ENCODE data around the gene NCAM1.

NCAM1 gene

DNA sequence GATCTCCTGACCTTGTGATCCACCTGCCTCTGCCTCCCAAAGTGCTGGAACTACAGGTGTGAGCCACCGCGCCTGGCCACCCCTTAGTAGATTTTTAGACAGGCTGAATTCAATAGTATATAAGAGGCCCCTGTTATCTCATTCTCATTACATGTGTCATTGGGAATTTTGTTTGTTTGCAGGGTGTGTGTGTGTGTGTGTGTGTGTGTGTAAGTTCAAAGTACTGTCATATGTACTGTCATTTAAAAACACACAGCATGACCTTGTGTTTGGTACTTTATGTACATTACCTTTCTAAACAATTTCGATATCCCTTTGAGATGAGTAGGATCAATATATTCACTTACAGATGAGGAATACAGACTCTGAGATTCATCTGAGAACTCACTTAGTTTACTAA is 234.5 kb downstream of the NCAM1 start:
- TF ChIP-seq, protein P1, sequence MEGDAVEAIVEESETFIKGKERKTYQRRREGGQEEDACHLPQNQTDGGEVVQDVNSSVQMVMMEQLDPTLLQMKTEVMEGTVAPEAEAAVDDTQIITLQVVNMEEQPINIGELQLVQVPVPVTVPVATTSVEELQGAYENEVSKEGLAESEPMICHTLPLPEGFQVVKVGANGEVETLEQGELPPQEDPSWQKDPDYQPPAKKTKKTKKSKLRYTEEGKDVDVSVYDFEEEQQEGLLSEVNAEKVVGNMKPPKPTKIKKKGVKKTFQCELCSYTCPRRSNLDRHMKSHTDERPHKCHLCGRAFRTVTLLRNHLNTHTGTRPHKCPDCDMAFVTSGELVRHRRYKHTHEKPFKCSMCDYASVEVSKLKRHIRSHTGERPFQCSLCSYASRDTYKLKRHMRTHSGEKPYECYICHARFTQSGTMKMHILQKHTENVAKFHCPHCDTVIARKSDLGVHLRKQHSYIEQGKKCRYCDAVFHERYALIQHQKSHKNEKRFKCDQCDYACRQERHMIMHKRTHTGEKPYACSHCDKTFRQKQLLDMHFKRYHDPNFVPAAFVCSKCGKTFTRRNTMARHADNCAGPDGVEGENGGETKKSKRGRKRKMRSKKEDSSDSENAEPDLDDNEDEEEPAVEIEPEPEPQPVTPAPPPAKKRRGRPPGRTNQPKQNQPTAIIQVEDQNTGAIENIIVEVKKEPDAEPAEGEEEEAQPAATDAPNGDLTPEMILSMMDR (IDR thresholded peaks at IDR 0.05; ENCODE audit: low read depth, low read length), result no peak
- no peaks in the 10 kb centered on the region for H3K27me3 ChIP-seq (ENCODE audit: insufficient read depth, low read depth, severe bottlenecking)
- no peak overlapping the region for H3K27ac ChIP-seq
- no peaks in the 10 kb centered on the region for H3K36me3 ChIP-seq
- no peak for DNase-seq
- no peaks in the 10 kb centered on the region for H3K9me3 ChIP-seq (ENCODE audit: severe bottlenecking)
- H3K4me3 ChIP-seq (ENCODE audit: low read depth, low read length), result no peak overlapping the region

DNA sequence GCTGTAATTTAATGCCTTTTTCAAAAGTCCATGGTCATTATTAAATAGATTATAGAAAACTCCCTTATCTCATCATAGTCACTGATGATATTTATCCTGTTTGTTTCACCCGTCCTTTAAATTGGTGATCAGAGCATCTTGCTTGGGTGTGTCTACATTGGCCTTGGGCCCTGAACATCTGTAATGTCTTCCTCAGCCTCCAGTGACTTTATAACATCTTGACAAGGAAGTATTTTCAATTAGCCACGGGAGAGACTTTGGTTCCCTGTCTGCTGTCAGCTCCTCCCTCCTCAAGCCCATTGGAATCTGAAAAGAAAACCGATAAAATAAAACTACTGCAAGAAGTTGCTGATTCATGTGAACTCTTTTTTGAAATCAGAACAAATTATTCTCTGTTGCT is 236.2 kb downstream of the NCAM1 start:
- TF ChIP-seq, protein P1 (IDR thresholded peaks at IDR 0.05; ENCODE audit: low read depth, low read length), result no peak
- Histone ChIP-seq H3K36me3 (no peaks in the 10 kb centered on the region), H3K27ac (no peak overlapping the region), H3K9me3 (ENCODE audit: severe bottlenecking) (no peaks in the 10 kb centered on the region), H3K4me3 (ENCODE audit: low read depth, low read length) (no peak overlapping the region), H3K27me3 (ENCODE audit: insufficient read depth, low read depth, severe bottlenecking) (no peaks in the 10 kb centered on the region)
- DNase-seq, result no peak

DNA sequence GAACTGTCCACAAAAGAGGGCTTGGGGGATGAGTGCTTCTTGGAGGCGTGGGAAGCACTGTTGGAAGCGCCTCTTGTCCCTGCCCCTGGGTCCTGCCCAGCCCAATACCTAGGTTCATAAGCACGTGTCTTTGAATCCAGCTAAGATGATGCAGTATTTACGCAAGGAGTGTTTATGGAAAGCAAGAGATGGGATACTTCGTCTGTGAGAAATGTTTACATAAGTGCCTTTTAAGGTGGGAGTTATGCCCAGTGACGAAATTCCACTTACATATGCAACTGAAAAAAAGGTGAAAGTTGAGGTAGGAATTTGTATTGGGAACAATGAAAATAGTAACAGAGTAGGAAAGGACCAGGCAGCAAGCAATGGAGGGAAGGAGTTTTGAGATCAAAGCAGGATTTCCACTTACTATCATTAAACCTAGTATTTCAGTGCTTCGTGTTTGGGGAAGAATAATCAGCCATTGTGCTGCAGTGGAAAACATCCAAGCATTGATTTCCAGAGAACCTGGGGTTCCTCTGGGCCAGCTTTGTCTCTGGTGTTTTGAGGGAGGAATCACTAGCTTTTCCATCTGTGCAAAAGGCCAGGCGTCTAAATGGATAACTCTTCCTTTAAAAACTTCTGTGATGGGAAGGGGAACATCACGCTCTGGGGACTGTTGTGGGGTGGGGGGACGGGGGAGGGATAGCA is 237.9 kb downstream of the NCAM1 start:
- no peak overlapping the region for H3K27ac ChIP-seq
- no peak overlapping the region for H3K4me3 ChIP-seq (ENCODE audit: low read depth, low read length)
- no peak for DNase-seq
- no peaks in the 10 kb centered on the region for H3K36me3 ChIP-seq
- H3K9me3 ChIP-seq (ENCODE audit: severe bottlenecking), result no peaks in the 10 kb centered on the region
- TF ChIP-seq, protein P1 (IDR thresholded peaks at IDR 0.05; ENCODE audit: low read depth, low read length), result no peak
- H3K27me3 ChIP-seq (ENCODE audit: insufficient read depth, low read depth, severe bottlenecking), result no peaks in the 10 kb centered on the region

DNA sequence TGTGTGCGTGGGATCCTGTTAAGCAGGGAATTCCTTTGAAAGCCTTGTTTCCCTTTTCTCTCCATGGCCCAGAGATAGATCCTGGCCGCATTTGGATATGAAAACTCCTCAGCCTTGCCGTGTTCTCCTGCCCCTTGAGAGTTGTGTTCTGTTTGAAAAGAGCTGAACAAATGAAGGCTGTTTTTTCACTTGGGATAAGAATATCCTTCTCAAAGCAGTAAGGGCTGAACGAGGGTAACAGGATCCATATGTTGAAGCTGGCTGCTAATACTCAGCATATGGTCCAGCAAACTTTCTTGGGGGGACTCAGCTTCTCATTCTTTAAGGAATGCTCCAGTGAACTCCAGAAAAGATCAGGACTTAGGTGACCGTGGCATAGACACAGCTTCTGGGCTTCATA is 238.6 kb downstream of the NCAM1 start:
- Histone ChIP-seq H3K27me3 (ENCODE audit: insufficient read depth, low read depth, severe bottlenecking) (no peaks in the 10 kb centered on the region), H3K27ac (no peak overlapping the region), H3K4me3 (ENCODE audit: low read depth, low read length) (no peak overlapping the region), H3K9me3 (ENCODE audit: severe bottlenecking) (no peaks in the 10 kb centered on the region), H3K36me3 (no peaks in the 10 kb centered on the region)
- no peak for DNase-seq
- TF ChIP-seq, protein P1 (IDR thresholded peaks at IDR 0.05; ENCODE audit: low read depth, low read length), result no peak

DNA sequence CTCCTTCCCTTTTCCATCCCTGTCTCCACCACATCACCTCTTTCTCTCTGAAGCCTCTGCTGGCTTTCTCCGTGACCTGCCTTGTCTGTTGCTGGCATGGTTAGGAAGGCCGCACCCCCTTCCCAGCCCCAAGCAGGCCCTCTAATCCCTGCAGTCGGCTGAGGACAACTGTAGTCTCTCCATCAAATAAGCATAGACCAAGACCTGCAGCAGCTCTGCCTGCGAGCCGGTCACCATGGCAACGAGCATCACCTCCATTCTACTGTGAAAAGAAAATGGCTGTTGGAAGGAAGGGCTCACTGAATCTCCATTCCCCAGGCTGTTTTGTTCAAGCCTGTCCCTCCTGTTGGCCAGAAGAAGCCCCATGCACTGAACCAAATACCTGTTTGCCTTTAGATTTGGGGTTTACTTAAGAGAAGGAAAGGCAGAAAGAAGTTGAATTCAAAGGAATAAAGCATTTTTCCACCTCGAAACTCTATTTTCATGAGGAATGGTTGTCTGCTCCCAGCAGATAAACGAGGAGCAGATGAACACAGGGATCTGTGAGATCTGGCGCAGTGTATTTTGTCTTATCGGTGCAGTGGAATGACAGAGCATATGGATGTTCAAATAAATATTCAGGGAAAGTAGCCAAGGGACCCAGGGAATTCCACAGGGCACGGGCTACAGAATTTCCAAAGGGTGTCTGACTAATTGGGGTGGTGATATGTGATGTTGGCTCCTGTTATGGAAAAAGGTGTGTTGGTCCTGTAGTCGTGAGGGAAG is 240.0 kb downstream of the NCAM1 start:
- Histone ChIP-seq H3K36me3 (peaks cover 6% of the 10 kb centered on the region; the same call in 1 of the 2 replicates), H3K4me3 (ENCODE audit: low read depth, low read length) (no peak overlapping the region), H3K27me3 (ENCODE audit: insufficient read depth, low read depth, severe bottlenecking) (no peaks in the 10 kb centered on the region), H3K27ac (no peak overlapping the region), H3K9me3 (ENCODE audit: severe bottlenecking) (no peaks in the 10 kb centered on the region)
- TF ChIP-seq, protein P1 (IDR thresholded peaks at IDR 0.05; ENCODE audit: low read depth, low read length), result no peak
- DNase-seq, result peak; percentile 78

All from WERI-Rb-1 (cell line).